CD1c-positive myeloid dendritic cell (primary cell): Measurements from ENCODE around the gene ZNF142.
A peak's percentile ranks its signal among the peaks of the same experiment; 100 is the strongest.

ENCODE experiments used
- DNase-seq: peaks from one replicate; pipeline ENCODE4 v3.0.0-alpha.2; 2016; ENCODE audit errors: extremely low spot score

Gene ZNF142

GRCh38 chr2:218659258-218659987 lies at the start of gene ZNF142, which contains the start of gene BCS1L:
ZNF142 (minus strand) TSS chr2:218659623; CDS start chr2:218656429, 3,194 bp downstream.
BCS1L (plus strand) TSS chr2:218659683; CDS start chr2:218660988, 1,305 bp downstream.
- peak; percentile 95 for DNase-seq

- DNase-seq, result no peak
Observed at GRCh38 chr2:218708086-218708485, 48.7 kb upstream of the ZNF142 start.

GRCh38 chr2:218703341-218703740 lies 43.9 kb upstream of the ZNF142 start:
- DNase-seq, result no peak

GRCh38 chr2:218701806-218702205 lies 42.4 kb upstream of the ZNF142 start:
- no peak for DNase-seq

- DNase-seq, result no peak
Observed at GRCh38 chr2:218698885-218699284, 39.5 kb upstream of the ZNF142 start.

- DNase-seq, result no peak
Observed at GRCh38 chr2:218694405-218695145, 35.2 kb upstream of the ZNF142 start.

GRCh38 chr2:218691234-218691633 lies 31.8 kb upstream of the ZNF142 start:
- no peak for DNase-seq

GRCh38 chr2:218687400-218688060 lies 28.1 kb upstream of the ZNF142 start:
- peak; percentile 79 for DNase-seq

- DNase-seq, result no peak
Observed at GRCh38 chr2:218680061-218680460, 20.6 kb upstream of the ZNF142 start.

GRCh38 chr2:218679119-218679518 lies 19.7 kb upstream of the ZNF142 start:
- DNase-seq, result peak; percentile 85

GRCh38 chr2:218671654-218672566 lies 12.5 kb upstream of the ZNF142 start, which contains the start of the genes RNF25 and STK36:
RNF25 (minus strand) TSS chr2:218672002; CDS start chr2:218671970, 32 bp downstream.
STK36 (plus strand) TSS chr2:218672086; CDS start chr2:218672830, 744 bp downstream.
- DNase-seq, result peak; percentile 85

GRCh38 chr2:218671097-218671653 lies 11.8 kb upstream of the ZNF142 start:
- peak; percentile 12 for DNase-seq

GRCh38 chr2:218664653-218665052 lies 5.2 kb upstream of the ZNF142 start:
- DNase-seq, result no peak

GRCh38 chr2:218663901-218664300 lies 4.5 kb upstream of the ZNF142 start:
- no peak for DNase-seq

GRCh38 chr2:218662827-218663226 lies 3.4 kb upstream of the ZNF142 start:
- no peak for DNase-seq

GRCh38 chr2:218662377-218662776 lies 3.0 kb upstream of the ZNF142 start:
- no peak for DNase-seq

- DNase-seq, result no peak
Observed at GRCh38 chr2:218659988-218660358, 550 bp upstream of the ZNF142 start.

GRCh38 chr2:218658671-218659257 lies 659 bp downstream of the ZNF142 start:
- DNase-seq, result peak; percentile 33

- no peak for DNase-seq
Observed at GRCh38 chr2:218655751-218656150, 3.7 kb downstream of the ZNF142 start.

GRCh38 chr2:218648787-218649100 lies 10.7 kb downstream of the ZNF142 start:
- no peak for DNase-seq
